ENCODE measurements around the gene ABCB1. TPM values are rescaled to one million over a fixed set of nuclear protein-coding genes. Genes with fewer than 3 reads are reported as not detected.
A peak's percentile ranks its signal among the peaks of the same experiment; 100 is the strongest.

The ABCB1 gene
- total and polyA plus RNA-seq, 2 of the 8 experiments (the other 6 are each of a cell fraction or from before 2014, with no cell fraction given) = 0.51 to 1.2 TPM

DNA sequence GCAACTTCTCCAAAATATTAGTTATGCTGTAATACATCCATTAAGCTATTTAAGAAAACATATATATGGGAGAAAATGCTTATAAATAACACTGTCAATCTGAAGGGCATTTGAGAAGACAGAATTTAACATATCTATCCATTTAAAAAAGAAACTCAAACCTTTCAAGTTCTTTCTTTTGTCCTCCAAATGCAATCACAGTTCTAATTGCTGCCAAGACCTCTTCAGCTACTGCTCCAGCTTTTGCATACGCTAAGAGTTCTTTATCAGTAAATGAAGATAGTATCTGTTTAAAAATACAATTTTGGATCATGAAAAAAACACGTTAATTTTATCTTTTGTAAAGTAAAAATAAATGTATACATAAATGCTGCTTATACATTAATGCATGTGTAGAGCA is 39.6 kb downstream of the ABCB1 start:
- H3K9me3 ChIP-seq (ENCODE audit: insufficient read depth in 2 of 2, low read depth in 1 of 2, low read length in 1 of 2) = no peaks in the 10 kb centered on the region

More for the DNA sequence above, 39.6 kb downstream of the ABCB1 start:
- H2BK15ac ChIP-seq (ENCODE audit: low read length) = no peak overlapping the region
- H3K79me1 ChIP-seq (ENCODE audit: low read depth, low read length) = no peaks in the 10 kb centered on the region
- H2AK5ac ChIP-seq (ENCODE audit: low read depth, low read length) = no peak overlapping the region
- DNase-seq (ENCODE audit: low read depth in 1 of 2, low spot score in 2 of 2) (no peak), FAIRE-seq (no peak)
- no peaks in the 10 kb centered on the region for H3K27me3 ChIP-seq (replicated peaks in 1 of 4; ENCODE audit: control insufficient read depth in 3 of 4, extremely low read depth in 1 of 4, insufficient read depth in 3 of 4, low read length in 3 of 4)
- H3K4me2 ChIP-seq (ENCODE audit: insufficient read depth in 1 of 2, low read depth in 2 of 2, low read length in 2 of 2) = peak overlapping the region in 1 of 2 experiments; percentile 13; a peak in 3 of 4 replicates
- peak overlapping the region in 1 of 4 experiments; percentile 12; a peak in 1 of 8 replicates for H3K4me3 ChIP-seq (ENCODE audit: extremely low read depth in 1 of 4, insufficient read depth in 2 of 4, low read depth in 3 of 4, low read length in 4 of 4)
- H3K79me2 ChIP-seq (ENCODE audit: control insufficient read depth in 1 of 2, insufficient read depth in 2 of 2, low read length in 2 of 2) = no peaks in the 10 kb centered on the region
- no peak overlapping the region for H3K56ac ChIP-seq (replicated peaks; ENCODE audit: insufficient read length, low read depth, low read length)
- ChIA-PET CTCF (ENCODE audit: partially characterized antibody) (interaction anchor here (0.8 kb wide), 1 partner anchor 142 kb away, joined by 3 read pairs; no protein-coding TSS in a partner anchor), POLR2A (ENCODE audit: partially characterized antibody) (no interaction called here)
- no peak overlapping the region for H4K5ac ChIP-seq (ENCODE audit: insufficient read length, low read depth, low read length)
- 4% methylated on average over 2 of the region's 2 CpGs; no CpG with 5 or more reads in 1 of the 2 experiments for WGBS, 2 experiments (ENCODE audit: extremely low coverage in 1 of 2, insufficient coverage in 1 of 2, insufficient read length in 1 of 2, insufficient replicate concordance in 2 of 2, low coverage in 1 of 2, low lambda C conversion rate in 2 of 2, missing lambda C conversion rate in 1 of 2)
- H2BK5ac ChIP-seq (ENCODE audit: low read depth, low read length) = no peak overlapping the region
- H2AFZ ChIP-seq (ENCODE audit: low read length) = no peak overlapping the region
- H4K20me1 ChIP-seq (replicated peaks in 1 of 2; ENCODE audit: control insufficient read depth in 1 of 2, insufficient read depth in 2 of 2, low read length in 2 of 2) = no peaks in the 10 kb centered on the region
- H3K9ac ChIP-seq (replicated peaks in 1 of 4; ENCODE audit: extremely low read depth in 1 of 4, low read depth in 3 of 4, low read length in 3 of 4) = no peak overlapping the region
- no peak overlapping the region for H3K14ac ChIP-seq (ENCODE audit: insufficient read length)
- no peak overlapping the region for H3K23ac ChIP-seq (ENCODE audit: insufficient read length)
- H3K23me2 ChIP-seq (ENCODE audit: low read depth, low read length) = no peaks in the 10 kb centered on the region; the same call in 1 of the 2 replicates
- no peak overlapping the region for H2BK12ac ChIP-seq (ENCODE audit: low read depth, low read length)
- no peak overlapping the region for H4K8ac ChIP-seq (ENCODE audit: extremely low read depth, insufficient read depth, low read length)
- no peak overlapping the region for H2BK120ac ChIP-seq (replicated peaks; ENCODE audit: low read depth, low read length)
- no peak overlapping the region for H2BK20ac ChIP-seq (ENCODE audit: low read length)
- no peak overlapping the region for H3K4ac ChIP-seq (replicated peaks; ENCODE audit: insufficient read length, low read depth, low read length)
- H4K91ac ChIP-seq (replicated peaks; ENCODE audit: insufficient read length, low read length) = no peak overlapping the region
- H3K27ac ChIP-seq (ENCODE audit: low read depth, low read length) = no peak overlapping the region
- no peaks in the 10 kb centered on the region for H3K36me3 ChIP-seq (ENCODE audit: control insufficient read depth in 2 of 4, insufficient read depth in 4 of 4, low read length in 3 of 4)
- H3K18ac ChIP-seq (ENCODE audit: extremely low read depth, low read length) = no peak overlapping the region
- H3K4me1 ChIP-seq (replicated peaks in 1 of 4; ENCODE audit: control insufficient read depth in 3 of 4, insufficient read depth in 4 of 4, low read length in 3 of 4) = peaks cover 0 to 11% (median 1%) of the 10 kb centered on the region in 4 experiments; a peak in 2 of 7 replicates
